ENCODE measurements around the gene MLLT10.
A peak's percentile ranks its signal among the peaks of the same experiment; 100 is the strongest.

The MLLT10 gene

DNA sequence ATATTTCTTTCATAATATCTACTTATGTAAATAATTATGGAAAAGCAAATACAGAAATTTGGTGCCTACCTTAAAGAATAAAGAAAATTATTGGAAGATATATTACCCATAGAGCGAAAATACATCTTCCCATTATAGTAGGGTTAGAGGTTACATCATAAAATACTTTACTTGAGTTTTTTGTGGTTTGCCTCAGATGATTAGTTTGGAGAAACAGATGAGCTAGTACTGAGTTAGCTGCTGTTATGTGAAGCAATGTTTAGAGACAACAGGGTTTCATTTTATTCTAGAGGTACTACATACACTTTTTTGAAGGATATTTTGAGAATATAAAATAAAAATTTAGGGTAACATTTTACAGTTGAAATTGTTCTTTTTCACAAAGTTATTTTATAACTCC is 2.9 kb upstream of the MLLT10 start:
- TF ChIP-seq POLR2AphosphoS5 (IDR thresholded peaks at IDR 0.05; ENCODE audit: low read depth, low read length): no peak
- no peak for TF ChIP-seq SIN3A (IDR thresholded peaks at IDR 0.05; ENCODE audit: borderline replicate concordance, insufficient read depth, low read length)
- TF ChIP-seq TAF1 (IDR thresholded peaks at IDR 0.05; ENCODE audit: borderline replicate concordance, insufficient read depth, low read length): no peak
- no peak for TF ChIP-seq FOXP2 (optimal IDR thresholded peaks at IDR 0.05; ENCODE audit: borderline replicate concordance, extremely low read depth, extremely low read length, insufficient read depth)
- TF ChIP-seq, protein P1, sequence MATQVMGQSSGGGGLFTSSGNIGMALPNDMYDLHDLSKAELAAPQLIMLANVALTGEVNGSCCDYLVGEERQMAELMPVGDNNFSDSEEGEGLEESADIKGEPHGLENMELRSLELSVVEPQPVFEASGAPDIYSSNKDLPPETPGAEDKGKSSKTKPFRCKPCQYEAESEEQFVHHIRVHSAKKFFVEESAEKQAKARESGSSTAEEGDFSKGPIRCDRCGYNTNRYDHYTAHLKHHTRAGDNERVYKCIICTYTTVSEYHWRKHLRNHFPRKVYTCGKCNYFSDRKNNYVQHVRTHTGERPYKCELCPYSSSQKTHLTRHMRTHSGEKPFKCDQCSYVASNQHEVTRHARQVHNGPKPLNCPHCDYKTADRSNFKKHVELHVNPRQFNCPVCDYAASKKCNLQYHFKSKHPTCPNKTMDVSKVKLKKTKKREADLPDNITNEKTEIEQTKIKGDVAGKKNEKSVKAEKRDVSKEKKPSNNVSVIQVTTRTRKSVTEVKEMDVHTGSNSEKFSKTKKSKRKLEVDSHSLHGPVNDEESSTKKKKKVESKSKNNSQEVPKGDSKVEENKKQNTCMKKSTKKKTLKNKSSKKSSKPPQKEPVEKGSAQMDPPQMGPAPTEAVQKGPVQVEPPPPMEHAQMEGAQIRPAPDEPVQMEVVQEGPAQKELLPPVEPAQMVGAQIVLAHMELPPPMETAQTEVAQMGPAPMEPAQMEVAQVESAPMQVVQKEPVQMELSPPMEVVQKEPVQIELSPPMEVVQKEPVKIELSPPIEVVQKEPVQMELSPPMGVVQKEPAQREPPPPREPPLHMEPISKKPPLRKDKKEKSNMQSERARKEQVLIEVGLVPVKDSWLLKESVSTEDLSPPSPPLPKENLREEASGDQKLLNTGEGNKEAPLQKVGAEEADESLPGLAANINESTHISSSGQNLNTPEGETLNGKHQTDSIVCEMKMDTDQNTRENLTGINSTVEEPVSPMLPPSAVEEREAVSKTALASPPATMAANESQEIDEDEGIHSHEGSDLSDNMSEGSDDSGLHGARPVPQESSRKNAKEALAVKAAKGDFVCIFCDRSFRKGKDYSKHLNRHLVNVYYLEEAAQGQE (IDR thresholded peaks at IDR 0.05; ENCODE audit: insufficient read depth in 1 of 2, low read depth in 2 of 2, low read length in 2 of 2): no peak

DNA sequence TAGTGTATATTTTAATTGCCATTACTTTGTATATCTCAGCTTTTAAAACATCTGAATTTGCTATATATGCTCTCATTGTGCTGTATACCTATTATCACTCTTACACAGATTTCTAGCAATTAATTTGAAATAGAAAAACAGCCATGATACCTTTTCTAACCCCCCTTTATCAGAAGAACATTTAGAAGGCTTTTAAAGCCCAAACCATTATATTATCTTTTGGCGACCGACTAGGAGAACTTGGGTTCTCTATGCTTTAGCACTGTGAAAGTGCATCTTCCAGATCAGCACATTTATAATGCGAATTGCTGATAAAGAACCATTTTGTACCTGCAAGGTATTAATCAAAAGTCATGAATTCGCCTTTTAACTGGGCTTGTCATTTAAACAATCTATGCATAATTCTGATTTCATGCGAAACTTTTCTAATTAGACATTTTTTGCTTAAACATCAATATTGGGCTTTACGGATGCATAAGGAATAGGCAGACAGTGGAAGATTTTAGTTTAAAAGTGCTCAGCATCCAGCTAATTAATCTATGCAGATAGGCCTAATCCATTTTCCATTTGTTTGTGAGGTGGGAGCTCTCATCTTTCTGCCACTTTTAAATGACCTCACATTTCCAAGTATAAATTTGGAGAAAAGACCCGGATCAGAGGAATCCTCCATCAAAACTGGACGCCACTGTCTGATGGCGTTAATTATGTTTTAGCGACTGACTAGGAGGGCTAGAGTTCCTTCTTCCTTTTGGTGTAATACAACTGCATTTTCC is 1.2 kb upstream of the MLLT10 start:
- 0 out of 2 replicates have a peak, but pooled peaks have one; percentile 8 for TF ChIP-seq SIN3A (IDR thresholded peaks at IDR 0.05; ENCODE audit: borderline replicate concordance, insufficient read depth, low read length)
- TF ChIP-seq, protein P1 (IDR thresholded peaks at IDR 0.05; ENCODE audit: insufficient read depth in 1 of 2, low read depth in 2 of 2, low read length in 2 of 2): no peak

GRCh38 chr10:21534280-21534586 is 201 bp downstream of the MLLT10 start:
- TF ChIP-seq FOXP2 (optimal IDR thresholded peaks at IDR 0.05; ENCODE audit: borderline replicate concordance, extremely low read depth, extremely low read length, insufficient read depth) (no peak), POLR2AphosphoS5 (IDR thresholded peaks at IDR 0.05; ENCODE audit: low read depth, low read length) (no peak), SIN3A (IDR thresholded peaks at IDR 0.05; ENCODE audit: borderline replicate concordance, insufficient read depth, low read length) (no peak; the same call in 1 of the 2 replicates), TAF1 (IDR thresholded peaks at IDR 0.05; ENCODE audit: borderline replicate concordance, insufficient read depth, low read length) (no peak; the same call in 1 of the 2 replicates)
- TF ChIP-seq, protein P1 (IDR thresholded peaks at IDR 0.05; ENCODE audit: insufficient read depth in 1 of 2, low read depth in 2 of 2, low read length in 2 of 2): no peak; a peak in 1 of 4 replicates

DNA sequence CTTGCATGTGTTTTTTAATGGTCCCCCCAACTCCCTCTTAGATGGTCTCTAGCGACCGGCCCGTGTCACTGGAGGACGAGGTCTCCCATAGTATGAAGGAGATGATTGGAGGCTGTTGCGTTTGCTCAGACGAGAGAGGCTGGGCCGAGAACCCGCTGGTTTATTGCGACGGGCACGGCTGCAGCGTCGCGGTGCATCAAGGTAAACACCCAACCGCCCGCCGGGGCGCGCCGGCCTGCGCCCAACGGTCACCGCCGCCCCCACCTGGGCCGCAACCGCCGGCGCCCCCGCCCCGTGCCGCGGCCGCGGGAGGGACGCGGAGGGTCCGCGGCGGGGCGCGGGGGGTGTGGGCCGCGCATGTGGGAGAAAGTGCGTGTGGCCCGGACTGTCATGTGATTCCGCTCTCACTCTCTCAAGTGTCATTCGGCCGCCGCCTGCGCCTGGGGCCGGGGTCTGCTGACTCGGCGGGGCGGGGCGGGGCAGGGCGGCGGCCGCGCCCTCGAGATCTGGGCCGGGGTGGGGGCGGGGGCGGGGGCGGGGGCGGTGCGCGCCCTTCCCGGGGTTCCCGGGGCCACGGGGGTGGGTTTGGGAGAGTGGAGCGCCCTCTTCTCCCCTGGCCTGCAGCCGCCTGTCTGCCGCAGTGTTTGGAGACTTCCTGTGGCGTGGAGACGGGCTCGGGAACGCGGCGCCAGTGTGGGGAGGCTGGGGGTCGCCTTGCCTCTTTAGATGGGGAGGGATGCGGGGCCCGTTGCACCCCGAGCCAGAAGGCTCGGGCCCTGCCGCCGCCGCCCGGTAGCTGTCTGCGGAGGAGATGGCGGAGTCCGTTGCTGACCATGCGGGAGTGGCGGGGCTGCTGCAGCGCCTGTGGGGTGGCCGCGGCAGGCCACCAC is 817 bp downstream of the MLLT10 start:
- TF ChIP-seq POLR2AphosphoS5 (IDR thresholded peaks at IDR 0.05; ENCODE audit: low read depth, low read length): no peak
- TF ChIP-seq SIN3A (IDR thresholded peaks at IDR 0.05; ENCODE audit: borderline replicate concordance, insufficient read depth, low read length): 0 out of 2 replicates have a peak, but pooled peaks have one; percentile 10
- 0 out of 2 replicates have a peak, but pooled peaks have one; percentile 24 for TF ChIP-seq TAF1 (IDR thresholded peaks at IDR 0.05; ENCODE audit: borderline replicate concordance, insufficient read depth, low read length)

DNA sequence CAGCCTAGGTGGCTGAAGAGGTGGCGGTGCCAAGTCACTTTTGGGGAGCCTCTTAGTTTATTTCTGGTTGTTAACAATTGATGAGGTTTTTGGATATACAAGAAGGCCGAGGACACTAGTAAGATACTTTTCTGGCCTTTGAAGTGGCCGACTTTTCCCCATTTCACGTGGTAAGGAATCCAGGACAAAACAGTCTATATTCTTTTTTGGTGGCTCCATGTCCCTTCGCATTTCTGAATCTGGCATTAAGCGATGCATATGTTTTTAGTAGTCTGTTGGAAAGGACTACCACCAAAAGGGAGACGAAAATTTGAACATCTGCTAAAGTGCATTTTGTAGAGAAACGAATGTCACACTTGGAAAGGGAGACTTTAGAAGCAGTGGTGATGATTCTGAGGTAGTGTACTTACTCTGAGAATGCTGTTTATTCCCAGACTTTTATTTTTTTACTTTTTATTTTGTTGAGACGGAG is 1.5 kb downstream of the MLLT10 start:
- TF ChIP-seq TAF1 (IDR thresholded peaks at IDR 0.05; ENCODE audit: borderline replicate concordance, insufficient read depth, low read length) (no peak), SIN3A (IDR thresholded peaks at IDR 0.05; ENCODE audit: borderline replicate concordance, insufficient read depth, low read length) (no peak), FOXP2 (optimal IDR thresholded peaks at IDR 0.05; ENCODE audit: borderline replicate concordance, extremely low read depth, extremely low read length, insufficient read depth) (no peak), POLR2AphosphoS5 (IDR thresholded peaks at IDR 0.05; ENCODE audit: low read depth, low read length) (no peak)
- TF ChIP-seq, protein P1 (IDR thresholded peaks at IDR 0.05; ENCODE audit: insufficient read depth in 1 of 2, low read depth in 2 of 2, low read length in 2 of 2): no peak
